ENCODE measurements around the gene CA4.

The CA4 gene

GRCh38 chr17:60165223-60165622, 15.4 kb downstream of the CA4 start:
- no peak overlapping the region for H3K4me3 ChIP-seq (ENCODE audit: low read depth, low read length)
- in situ Hi-C loops (cut with HindIII; ENCODE audit: low sequenced_read_pairs) = no loop called here
- TF ChIP-seq CTCF (IDR thresholded peaks at IDR 0.05; ENCODE audit: low read depth, low read length, missing control alignments) = no peak
- DNase-seq (ENCODE audit: low read depth) = no peak

- no peak overlapping the region for H3K4me3 ChIP-seq (ENCODE audit: low read depth, low read length)
- in situ Hi-C loops (cut with HindIII; ENCODE audit: low sequenced_read_pairs) = no loop called here
- DNase-seq (ENCODE audit: low read depth) = no peak
- no peak for TF ChIP-seq CTCF (IDR thresholded peaks at IDR 0.05; ENCODE audit: low read depth, low read length, missing control alignments)
Observed at GRCh38 chr17:60165971-60166370, 16.2 kb downstream of the CA4 start.

DNA sequence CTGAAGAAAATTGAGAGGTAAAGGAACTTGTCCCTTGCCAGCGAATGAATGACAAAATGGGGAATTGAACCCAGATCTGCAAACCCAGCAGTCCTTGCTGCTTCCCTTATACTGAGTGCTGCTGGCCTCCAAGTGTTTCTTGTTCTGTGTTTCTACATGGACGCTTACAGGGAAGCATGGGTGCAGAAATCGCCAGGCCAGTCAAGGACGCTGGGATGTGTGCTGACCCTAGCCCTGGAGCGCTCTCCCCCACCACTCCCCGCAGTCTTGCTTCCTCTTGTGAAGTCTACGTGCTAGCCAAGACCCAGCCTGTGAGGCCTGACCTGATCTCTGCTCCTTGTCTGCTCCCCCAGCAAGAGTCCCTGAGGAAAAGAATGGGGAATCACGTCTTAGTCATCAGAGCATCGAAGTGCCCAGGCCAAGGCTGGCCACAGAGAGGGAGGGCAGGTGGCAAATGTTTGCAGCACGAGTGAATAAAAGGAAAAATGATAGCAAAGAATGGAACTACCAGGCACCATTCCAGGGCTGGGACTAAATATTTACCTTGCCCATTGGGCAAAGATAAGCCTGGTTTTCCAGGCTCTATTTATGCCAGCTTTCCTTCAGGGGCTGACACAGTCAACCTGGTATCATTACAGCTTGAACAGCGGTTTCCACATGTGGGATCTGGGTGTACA, 17.4 kb downstream of the CA4 start:
- DNase-seq (ENCODE audit: low read depth) = no peak
- no peak for TF ChIP-seq CTCF (IDR thresholded peaks at IDR 0.05; ENCODE audit: low read depth, low read length, missing control alignments)
- H3K4me3 ChIP-seq (ENCODE audit: low read depth, low read length) = no peak overlapping the region
- in situ Hi-C loops (cut with HindIII; ENCODE audit: low sequenced_read_pairs) = no loop called here

DNA sequence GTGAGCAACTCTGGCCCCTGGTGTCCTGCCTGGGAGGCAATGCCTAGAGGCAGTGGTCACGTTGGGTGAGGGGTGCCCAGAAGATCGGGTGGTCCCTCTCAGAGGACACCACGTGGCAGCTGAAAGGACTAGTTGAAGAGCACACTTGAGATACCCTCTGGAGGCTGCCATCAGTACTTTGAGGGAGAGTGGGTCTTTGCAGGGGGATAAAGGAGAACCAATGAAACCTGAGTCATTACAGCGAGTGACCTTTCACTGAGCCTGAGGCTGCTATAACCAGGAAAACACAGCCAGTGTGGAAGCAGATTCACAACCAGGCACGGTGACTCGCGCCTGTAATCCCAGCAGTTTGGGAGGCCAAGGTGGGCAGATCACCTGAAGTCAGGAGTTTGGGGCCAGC, 18.9 kb downstream of the CA4 start:
- in situ Hi-C loops (cut with HindIII; ENCODE audit: low sequenced_read_pairs) = no loop called here
- H3K4me3 ChIP-seq (ENCODE audit: low read depth, low read length) = no peak overlapping the region
- no peak for TF ChIP-seq CTCF (IDR thresholded peaks at IDR 0.05; ENCODE audit: low read depth, low read length, missing control alignments)
- DNase-seq (ENCODE audit: low read depth) = no peak

GRCh38 chr17:60169921-60170817, 20.4 kb downstream of the CA4 start:
- no peak for TF ChIP-seq CTCF (IDR thresholded peaks at IDR 0.05; ENCODE audit: low read depth, low read length, missing control alignments)
- DNase-seq (ENCODE audit: low read depth) = no peak
- in situ Hi-C loops (cut with HindIII; ENCODE audit: low sequenced_read_pairs) = no loop called here
- H3K4me3 ChIP-seq (ENCODE audit: low read depth, low read length) = no peak overlapping the region

DNA sequence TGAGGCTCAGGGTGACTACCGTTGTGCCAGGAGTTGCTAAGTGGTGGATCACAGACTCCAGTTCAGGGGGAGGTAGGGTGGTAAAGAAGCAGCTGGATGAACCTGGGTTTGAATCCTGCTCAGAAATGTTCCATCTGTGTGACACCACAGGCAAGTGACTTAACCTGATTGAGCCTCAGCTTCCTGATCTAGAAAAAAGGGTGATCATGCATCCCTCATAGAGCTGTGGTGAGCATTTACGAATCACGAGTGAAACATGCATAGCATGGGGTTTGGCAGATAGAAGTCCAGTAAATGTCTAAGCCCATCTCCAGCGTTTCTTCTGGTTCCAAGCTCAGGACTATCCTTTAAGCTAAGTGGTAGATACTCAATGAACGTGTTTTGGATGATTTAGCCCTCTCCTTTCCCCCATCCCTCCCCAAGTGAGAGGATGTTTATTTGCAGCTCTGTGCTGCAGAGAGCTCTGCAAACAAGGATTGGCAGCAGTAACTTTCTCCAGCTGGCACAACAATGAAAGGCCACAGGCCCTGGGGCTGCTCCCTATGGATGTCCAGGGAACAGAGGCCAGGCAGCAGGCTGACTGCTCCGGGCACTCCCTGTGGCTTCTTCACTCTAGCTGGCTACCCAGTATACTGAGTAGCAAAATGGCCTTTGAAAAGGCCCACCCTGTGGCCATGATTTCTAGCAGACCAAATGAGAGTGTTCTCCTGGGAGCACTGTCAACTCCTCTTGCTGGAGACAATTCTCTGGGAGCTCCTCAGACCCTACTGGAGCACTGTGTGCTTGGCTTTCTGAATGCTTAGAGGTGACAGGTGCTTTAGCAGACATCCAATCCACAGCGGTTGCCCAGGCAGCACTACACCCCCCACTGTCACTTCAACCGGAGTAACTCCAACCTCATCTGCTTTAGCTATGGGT, 21.3 kb downstream of the CA4 start:
- in situ Hi-C loops (cut with HindIII; ENCODE audit: low sequenced_read_pairs) = no loop called here
- DNase-seq (ENCODE audit: low read depth) = no peak
- no peak for TF ChIP-seq CTCF (IDR thresholded peaks at IDR 0.05; ENCODE audit: low read depth, low read length, missing control alignments)
- no peak overlapping the region for H3K4me3 ChIP-seq (ENCODE audit: low read depth, low read length)
